NCI-H2081 treated with DMSO at 0.1 percent for 48 hours (cell line): ENCODE measurements around the gene R3HDM1.
"Not testable (repeated sequence)": the region's sequence is repeated elsewhere in the genome, so short reads cannot be mapped to it uniquely, and the experiment has no call there.

Experiments
- DNase-seq: peaks from one replicate; lab custom pipeline; 2025; lab: John Stamatoyannopoulos, UW

Gene R3HDM1

DNA sequence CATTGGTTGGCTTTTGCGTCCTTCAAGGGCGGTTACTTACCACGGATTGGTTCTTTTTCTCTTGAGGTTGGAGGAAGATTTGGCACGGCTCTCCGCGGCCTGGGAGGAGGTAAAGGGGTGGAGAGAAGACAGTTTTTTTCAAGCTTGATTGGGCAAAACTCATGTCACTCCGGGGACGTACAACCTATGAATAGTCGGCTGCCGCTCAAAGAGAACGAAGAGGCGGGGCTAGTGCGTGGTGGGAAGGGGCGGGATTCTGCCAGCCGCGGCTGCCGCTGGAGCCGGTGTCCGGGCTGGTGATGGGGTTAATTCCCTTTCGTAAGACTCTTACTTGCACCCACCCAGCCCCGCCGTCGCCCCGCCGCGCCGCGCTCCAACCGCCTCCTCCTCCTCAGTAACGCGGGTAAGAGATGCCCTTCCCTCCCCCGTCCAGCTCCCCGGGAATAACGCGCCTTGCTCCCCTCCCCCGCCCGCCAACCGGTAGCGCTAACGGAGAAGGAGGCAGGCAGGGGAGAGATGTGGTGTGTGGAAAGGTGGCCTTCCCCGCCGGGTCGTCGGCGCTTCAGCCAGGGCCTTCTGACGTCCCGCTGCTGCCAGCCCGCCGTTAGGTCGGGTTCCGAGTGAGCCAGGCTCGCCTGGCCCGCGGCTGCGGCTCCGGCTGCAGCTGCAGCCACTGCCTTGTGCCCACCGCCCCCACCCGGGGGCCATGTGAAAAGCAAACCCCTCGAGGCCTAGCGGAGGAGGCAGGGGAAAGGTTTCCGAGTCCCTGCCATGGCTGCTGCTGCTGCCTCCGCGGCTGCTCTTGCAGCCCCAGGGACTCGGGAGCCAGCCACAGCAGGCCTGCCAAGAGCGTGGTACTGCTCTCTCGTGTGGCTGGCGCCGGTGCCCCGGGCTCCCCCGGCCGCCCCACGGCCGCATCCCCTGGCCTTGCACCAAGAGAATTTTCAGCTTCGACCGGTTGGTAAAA is at the start of gene R3HDM1:
Gene R3HDM1 (plus strand): TSS at position 254 of the 967 bp plus-strand sequence. CDS start 73,362 bp downstream, outside the sequence.
- DNase-seq, result peak; percentile 98

DNA sequence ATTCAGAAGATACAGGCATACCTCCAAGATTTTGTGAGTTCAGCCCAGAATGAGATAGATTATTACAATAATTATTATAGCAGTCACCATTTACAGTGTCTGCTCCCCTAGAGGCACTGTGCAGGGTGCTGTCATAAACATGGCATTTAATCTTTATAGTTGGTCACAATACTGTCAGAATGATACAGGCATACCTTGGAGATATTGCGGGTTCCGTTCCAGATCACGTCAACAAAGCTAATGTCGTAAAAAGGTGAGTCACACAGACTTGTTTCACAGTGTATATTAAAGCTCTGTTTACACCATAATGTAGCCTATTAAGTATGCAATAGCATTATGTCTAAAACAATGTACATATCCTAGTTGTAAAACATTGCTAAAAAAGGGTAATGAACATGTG is 45.8 kb upstream of the R3HDM1 start:
- DNase-seq, result no peak

DNA sequence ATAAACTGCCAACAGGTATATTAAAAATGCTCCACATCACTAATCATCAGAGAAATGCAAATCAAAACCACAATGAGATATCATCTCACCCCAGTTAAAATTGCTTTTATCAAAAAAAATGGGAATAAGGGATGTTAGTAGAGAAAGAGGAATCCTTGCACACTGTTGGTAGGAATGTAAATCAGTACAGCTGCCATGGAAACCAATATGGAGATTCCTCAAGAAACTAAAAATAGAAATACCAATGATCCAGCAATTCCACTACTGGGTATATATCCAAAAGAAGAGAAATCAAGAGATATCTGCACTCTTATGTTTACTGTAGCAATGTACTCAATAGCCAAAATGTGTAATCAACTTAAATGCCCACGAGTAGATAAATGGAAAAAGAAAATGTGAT is 40.9 kb upstream of the R3HDM1 start:
- no peak for DNase-seq

DNA sequence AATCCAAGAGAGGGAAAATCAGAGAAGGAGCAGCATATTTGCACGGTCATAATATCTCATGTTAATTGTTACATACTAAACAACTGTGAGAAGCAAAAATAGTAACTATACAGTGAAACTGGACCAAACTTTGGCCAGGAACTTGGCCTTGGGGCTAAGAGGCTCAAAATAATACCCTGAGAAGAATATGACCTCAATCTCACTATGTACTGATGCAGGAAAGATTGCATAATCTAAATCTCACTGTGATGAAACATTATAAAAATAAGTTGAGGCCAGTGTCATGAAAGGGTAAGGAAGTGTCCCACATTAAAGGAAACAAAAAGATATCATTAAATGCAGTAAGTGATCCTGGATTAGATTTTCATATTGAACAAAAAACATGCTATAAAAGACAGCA is 36.8 kb upstream of the R3HDM1 start:
- no peak for DNase-seq

DNA sequence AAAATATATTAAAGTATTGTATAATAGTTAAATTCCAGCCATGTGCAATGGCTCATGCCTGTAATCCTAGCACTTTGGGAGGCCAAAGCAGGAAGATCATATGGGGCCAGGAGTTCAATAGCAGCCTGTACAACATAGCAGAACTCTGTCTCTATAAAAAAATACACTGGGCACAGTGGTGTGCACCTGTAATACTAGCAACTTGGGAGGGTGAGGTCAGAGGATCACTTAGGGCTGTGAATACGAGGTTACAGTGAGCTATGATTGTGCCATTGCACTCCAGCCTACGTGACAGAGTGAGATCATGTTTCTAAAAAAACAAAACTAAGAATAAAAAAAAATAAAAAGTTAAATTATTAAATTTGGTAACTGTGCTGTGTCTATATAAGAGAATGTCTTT is 36.4 kb upstream of the R3HDM1 start:
- no peak for DNase-seq

DNA sequence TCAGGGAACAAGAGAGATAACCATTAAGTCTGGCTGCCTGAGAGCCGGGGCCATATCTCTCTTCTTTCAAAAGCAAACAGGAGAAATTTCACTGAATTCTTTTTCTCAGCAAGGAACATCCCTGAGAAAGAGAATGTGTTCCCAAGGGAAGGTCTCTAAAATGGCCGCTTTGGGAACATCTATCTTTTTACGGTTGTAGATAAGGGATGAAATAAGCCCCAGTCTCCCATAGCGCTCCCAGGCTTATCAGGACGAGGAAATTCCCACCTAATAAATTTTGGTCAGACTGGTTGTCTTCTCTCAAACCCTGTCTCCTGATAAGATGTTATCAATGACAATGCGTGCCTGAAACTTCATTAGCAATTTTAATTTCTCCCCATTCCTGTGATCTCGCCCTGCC is 32.7 kb upstream of the R3HDM1 start:
- DNase-seq, result not testable (repeated sequence)

DNA sequence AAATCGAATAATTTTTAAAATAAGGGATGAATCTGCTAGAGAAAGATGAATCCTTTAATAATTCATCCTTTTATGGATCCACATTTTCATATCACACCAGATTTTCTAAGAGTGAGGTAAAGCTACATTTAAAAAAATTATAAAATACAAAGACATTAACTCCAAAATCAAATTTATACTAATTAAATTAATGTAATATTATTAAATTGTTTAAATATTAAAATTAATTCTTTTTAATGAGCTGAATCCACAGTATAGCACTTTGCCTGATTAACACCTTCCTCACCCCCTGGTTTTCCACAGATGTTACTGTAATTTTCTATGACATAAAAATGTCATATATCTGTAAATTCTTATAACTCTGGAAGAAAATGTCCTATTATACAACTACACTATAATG is 26.5 kb upstream of the R3HDM1 start:
- no peak for DNase-seq

DNA sequence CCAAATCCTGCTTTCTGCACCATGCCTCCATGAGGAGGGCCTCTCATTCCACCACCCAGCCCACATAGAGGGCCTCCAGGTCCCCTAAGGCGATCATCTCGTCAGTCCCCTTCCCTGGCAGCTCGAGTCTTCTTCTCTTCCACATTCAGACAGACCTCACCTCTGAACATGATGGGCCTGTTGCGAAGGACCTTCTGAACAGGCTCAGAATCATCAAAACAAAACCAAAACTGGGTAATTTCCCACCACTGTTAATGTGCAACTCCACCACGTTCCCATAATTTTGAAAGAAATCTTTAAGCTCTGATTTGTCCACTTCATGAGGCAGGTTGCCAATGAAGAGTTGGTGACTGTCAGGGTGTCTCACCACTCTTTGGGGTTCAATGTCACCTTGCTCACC is 20.7 kb upstream of the R3HDM1 start:
- no peak for DNase-seq

DNA sequence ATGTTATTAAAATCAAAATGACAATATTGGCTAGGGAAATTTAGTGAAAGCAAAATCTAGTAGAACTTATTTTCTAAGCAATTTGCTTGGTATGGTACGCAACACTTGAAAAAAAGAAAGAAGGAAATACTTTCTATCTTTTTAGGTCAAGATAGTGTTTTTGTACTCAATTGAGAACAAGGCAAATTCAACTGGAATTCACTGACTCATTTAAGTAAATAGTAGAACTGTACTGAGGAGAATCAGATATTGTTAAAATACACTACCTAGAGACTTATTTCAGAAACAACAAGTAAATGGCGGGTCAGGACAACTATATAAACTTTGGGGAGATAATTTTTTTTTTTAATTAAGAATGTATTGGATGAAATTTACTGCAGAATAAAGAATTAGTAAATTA is 19.2 kb upstream of the R3HDM1 start:
- DNase-seq, result no peak

DNA sequence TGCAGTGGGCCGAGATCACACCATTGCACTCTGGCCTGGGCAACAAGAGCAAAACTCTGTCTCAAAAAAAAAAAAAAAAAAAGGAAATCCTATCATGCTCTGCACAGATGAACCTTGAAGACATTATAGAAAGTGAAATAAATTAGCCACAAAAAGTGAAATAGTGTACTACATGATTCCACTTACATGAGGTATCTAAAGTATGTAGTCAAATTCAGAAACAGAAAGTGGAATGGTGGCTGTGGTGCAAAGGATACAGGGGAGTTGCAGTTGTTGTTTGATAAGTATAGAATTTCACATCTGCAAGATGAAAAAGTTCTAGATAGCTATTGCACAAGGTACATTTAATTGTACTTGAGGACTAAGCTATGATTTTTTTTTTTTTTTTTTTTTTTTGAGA is 5.5 kb upstream of the R3HDM1 start:
- DNase-seq, result no peak

DNA sequence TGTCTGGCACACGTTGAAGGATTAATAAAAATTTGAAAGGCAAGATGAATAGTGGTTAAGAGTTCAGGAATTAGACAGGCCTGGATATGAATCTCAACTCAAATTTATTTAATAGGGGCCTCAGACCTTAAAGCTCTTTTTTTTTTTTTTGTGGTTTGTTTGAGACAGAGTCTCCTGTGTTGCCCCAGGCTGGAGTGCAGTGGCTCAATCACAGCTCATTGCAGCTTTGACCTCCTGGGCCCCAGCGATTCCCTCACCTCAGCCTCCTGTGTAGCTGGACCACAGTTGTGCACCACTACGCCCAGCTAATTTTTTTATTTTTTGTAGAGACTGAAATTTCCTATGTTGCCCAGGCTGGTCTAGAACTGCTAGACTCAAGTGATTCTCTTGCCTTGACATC is 3.3 kb upstream of the R3HDM1 start:
- DNase-seq, result no peak

DNA sequence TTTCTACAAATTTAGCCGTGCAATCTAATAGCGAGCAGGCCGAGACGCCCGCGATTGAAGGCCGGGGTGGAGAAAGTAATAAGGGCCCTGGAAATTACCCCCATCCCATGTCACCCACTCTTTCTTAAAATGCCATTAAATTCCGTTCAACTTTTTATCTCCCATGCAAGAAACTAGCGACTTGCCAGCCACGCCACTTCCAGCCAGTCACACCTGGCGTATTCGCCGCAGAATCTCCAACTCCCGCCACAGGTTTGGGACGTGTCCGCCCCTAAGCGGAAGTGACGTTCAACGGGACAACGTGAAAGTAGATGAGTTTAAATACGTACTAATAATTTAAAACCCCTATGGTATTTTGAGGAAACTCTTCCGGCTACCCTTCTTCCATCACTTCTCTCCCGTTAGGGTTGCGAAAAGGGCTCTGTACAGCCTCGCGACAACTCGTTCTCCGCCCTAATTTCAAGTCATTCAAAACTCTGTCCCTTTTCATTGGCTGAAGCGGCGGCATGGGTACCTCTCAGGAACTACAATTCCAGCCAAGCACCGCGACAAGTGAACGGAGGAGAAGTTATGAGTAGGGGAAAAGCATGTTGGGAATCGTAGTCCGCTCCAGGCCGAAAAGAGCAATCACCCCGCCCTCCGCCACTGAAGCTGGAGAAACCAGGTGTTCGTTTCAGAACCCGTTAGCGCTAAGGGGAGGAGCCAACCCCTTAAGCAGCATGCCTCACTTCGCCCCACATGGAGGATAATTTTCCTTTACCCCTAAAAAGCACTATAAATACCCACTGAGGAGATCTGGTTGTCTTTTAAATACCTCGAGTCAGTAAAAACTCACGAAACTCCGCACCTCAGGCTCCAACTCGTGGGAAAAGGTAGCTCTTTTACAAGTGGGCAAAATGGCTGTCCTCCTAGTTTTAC is 712 bp upstream of the R3HDM1 start, which contains the start of gene ZRANB3:
Gene ZRANB3 (minus strand): TSS at position 906 of the 918 bp plus-strand sequence.
- peak; percentile 95 for DNase-seq

DNA sequence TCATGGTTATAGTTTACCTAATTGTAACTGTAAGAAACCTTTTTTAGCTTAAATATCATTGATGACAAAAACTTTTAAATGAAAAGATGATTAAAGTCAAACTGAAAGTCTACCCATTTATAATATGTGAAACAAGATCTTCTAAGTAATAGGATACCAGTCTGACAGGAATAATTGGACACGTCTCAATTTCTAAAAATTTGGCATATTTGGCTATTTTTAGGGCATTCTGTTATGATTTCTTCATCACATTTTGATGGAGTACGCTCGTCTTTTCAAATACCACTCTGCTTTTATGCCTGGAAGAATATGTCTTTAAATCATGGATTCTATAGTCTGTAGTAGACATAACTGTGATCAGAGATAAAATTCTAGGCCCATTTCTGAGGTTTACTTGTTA is 1.3 kb downstream of the R3HDM1 start:
- no peak for DNase-seq

DNA sequence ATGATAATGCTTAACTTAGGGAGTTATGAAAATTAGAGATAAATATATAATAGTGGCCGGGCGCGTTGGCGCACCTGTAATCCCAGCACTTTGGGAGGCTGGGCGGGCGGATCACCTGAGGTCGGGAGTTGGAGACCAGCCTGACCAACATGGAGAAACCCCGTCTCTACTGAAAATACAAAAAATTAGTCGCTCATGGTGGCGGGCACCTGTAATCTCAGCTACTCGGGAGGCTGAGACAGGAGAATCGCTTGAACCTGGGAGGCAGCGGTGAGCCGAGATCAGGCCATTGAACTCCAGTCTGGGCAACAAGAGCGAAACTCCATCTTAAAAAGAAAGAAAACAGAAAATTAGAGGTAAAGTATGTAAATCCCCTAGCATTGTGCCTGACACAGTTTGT is 2.3 kb downstream of the R3HDM1 start:
- not testable (repeated sequence) for DNase-seq

DNA sequence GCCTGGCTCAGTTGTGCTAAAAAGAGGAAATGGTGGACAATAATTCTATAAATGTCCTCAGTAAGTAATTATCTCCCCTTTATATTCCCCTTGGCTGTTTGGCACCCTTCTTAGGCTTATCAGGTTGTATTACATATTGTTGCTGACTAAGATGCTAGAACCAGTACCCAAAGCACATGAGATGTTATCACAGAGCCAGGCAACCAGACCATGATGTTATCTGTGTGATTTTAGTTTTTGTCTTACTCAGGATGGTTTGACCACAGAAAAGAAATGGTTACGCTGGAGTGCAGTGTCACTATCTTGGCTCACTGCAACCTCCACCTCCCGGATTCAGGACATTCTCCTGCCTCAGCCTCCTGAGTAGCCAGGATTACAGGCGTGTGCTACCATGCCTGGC is 15.2 kb downstream of the R3HDM1 start:
- DNase-seq, result no peak

DNA sequence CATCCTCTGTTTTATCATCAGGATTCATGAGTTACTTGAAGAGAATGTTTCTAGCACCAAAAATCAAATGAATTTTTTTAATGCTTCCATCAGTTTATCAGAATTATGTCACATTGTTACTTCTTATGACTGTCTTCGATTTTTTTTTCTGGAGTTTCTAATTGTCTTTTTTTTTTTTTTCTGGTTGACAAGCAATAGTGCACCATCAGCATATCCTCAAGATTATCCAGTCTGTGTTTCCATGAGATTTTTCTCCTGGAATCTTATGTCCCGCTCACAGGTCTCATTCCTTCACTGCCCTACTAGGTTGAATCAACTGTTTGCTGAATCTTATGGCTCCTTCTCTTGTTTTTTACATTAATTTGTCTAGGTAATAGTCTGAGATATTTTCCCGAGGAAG is 16.0 kb downstream of the R3HDM1 start:
- DNase-seq, result no peak

DNA sequence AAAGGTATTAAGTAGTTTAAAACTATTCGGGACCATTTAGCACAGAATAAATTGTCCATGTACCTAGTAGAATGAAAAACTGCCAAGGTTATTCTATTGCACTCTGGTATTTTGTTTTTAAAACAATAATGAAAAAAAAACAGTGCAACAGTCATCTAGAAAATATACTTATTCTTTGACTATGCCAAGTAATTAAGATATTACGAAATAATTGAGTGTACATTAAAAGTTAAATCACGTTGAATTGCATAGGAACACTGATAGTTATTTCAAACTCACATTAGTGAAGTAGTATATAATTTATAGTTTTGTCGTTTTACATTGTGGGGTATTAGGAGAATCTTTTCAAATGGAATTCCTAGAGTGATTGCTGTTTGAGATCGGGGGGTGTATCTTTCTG is 20.1 kb downstream of the R3HDM1 start:
- DNase-seq, result no peak

DNA sequence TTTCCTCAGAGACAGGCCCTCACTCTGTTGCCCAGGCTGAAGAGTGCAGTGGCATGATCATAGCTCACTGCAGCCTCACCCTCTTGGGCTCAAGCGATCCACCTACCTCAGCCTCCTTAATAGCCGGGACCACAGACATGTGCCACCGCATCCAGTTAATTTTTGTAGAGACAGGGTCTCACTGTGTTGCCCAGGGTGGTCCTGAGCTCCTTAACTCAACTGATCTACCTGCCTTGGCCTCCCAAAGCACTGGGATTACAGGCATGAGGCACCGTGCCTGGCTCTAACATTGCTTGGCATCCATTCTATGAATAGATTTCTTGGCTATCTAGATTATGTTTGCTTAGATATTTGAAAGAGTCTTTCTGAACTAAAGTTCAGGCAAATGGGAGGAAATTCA is 21.6 kb downstream of the R3HDM1 start:
- DNase-seq, result no peak

DNA sequence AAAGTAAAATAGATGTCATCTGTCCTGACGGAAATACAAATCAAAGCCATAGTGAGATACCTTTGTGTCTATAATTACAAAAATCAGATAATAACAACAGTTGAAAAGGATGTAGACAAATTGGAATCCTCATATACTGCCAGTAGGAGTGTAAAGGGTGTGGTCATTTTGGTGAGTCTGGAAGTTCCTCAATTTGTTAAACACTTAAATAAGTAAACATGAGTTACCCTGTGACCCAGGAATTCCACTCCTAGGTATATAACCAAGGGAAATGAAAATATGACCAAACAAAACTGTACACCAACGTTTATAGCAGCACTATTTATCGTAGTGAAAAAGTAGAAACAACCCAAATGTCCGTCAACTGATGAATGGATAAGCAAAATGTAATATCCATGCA is 24.0 kb downstream of the R3HDM1 start:
- DNase-seq, result no peak

DNA sequence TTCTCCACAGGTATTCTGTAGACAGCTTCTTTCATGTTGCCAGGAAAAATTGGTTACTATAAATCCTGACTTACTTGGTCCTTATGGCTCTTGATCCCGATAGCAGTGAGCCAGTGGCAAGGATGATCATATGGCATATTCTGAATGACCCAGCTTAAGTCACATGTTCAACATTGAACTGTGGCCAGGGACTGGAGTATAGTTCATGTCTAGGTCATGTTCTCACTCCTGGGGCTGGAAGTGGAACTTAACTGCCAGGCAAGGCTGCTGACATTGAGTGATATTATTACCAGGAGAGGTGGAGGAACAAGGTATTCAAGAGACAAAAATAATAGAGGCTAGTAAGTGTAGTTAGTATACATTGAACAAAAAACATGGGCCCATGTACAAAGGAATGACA is 26.2 kb downstream of the R3HDM1 start:
- no peak for DNase-seq

DNA sequence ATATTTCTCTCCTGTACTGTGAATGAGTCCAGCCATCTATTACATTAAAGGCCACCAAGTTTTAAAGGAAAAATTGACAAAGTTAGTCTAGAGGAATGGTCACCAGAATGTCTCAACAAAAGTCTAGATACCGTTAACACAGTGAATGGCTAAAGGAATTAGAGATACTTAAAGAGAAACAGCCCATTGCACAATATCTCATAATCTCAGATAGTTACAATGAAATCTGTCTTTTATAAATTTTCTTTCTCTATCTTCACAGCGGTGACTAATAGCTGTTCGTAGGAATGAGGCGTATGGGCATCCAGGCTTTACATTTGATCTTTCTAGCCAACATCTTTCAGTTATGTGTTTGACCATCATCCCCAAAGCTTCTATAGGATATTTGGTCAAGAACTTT is 30.6 kb downstream of the R3HDM1 start:
- DNase-seq, result no peak

DNA sequence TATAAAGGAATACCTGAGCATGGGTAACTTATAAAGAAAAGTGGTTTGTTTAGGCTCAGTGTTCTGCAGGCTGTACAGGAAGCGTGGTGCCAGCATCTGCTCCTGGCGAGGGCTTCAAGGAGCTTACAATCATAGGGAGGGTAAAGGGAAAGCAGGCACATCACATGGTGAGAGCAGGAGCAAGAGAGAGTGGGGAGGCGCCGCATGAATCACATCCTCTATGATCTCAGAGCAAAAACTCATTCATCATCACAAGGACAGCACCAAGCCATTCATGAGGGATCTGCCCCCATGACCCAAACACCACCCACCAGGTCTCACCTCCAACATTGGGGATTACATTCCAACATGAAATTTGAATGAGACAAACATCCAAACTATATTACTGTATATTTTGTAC is 32.5 kb downstream of the R3HDM1 start:
- DNase-seq, result no peak

DNA sequence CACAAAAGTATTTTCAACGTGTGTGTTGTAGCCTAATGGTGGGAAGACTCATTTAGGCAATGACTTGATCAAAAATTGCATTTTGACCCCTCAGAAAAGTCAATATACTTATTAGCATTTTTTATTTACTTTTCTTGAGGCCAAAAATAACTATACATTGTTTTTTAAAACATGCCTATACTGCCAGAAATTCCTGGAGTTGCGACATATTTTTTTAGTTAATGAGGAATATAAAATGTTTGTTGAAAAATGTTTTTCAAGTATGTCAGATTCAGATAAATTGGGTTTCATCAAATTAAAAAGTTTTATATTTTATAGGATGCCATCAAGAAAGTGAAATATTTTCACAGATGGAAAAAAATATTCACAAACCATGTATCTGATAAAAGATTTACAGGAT is 39.6 kb downstream of the R3HDM1 start:
- DNase-seq, result no peak
